ENCODE data around the gene PARVA. TPM values are rescaled to one million over a fixed set of nuclear protein-coding genes. Genes with fewer than 3 reads are reported as not detected.

Gene PARVA
- total RNA-seq, 1 donor from 2014 or later, result 15.0 TPM

- peaks cover 14% of the 10 kb centered on the region for H3K4me1 Mint-ChIP-seq (ENCODE audit: low read depth, unreplicated experiment)
- no peak overlapping the region for H3K27ac Mint-ChIP-seq (ENCODE audit: unreplicated experiment)
- peak overlapping the region; percentile 65 for H3K4me3 Mint-ChIP-seq (ENCODE audit: unreplicated experiment)
- TF ChIP-seq, protein P1, sequence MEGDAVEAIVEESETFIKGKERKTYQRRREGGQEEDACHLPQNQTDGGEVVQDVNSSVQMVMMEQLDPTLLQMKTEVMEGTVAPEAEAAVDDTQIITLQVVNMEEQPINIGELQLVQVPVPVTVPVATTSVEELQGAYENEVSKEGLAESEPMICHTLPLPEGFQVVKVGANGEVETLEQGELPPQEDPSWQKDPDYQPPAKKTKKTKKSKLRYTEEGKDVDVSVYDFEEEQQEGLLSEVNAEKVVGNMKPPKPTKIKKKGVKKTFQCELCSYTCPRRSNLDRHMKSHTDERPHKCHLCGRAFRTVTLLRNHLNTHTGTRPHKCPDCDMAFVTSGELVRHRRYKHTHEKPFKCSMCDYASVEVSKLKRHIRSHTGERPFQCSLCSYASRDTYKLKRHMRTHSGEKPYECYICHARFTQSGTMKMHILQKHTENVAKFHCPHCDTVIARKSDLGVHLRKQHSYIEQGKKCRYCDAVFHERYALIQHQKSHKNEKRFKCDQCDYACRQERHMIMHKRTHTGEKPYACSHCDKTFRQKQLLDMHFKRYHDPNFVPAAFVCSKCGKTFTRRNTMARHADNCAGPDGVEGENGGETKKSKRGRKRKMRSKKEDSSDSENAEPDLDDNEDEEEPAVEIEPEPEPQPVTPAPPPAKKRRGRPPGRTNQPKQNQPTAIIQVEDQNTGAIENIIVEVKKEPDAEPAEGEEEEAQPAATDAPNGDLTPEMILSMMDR (IDR thresholded peaks at IDR 0.05; ENCODE audit: partially characterized antibody, unreplicated experiment), result no peak
- peaks cover 2% of the 10 kb centered on the region for H3K9me3 Mint-ChIP-seq (ENCODE audit: unreplicated experiment)
- H3K36me3 Mint-ChIP-seq (ENCODE audit: unreplicated experiment), result no peaks in the 10 kb centered on the region
- peaks cover 4% of the 10 kb centered on the region for H3K27me3 Mint-ChIP-seq (ENCODE audit: unreplicated experiment)
- no peak for DNase-seq
These were observed 901 bp upstream of the PARVA start for GRCh38 chr11:12376259-12377081.

- Mint-ChIP-seq H3K27ac (ENCODE audit: unreplicated experiment) (peak overlapping the region; percentile 91), H3K4me1 (ENCODE audit: low read depth, unreplicated experiment) (peaks cover 14% of the 10 kb centered on the region), H3K36me3 (ENCODE audit: unreplicated experiment) (no peaks in the 10 kb centered on the region), H3K4me3 (ENCODE audit: unreplicated experiment) (peak overlapping the region; percentile 96), H3K27me3 (ENCODE audit: unreplicated experiment) (peaks cover 4% of the 10 kb centered on the region), H3K9me3 (ENCODE audit: unreplicated experiment) (peaks cover 2% of the 10 kb centered on the region)
- TF ChIP-seq, protein P1 (IDR thresholded peaks at IDR 0.05; ENCODE audit: partially characterized antibody, unreplicated experiment), result no peak
- peak; percentile 52 for DNase-seq
These were observed 638 bp downstream of the PARVA start for GRCh38 chr11:12377824-12378593.

DNA sequence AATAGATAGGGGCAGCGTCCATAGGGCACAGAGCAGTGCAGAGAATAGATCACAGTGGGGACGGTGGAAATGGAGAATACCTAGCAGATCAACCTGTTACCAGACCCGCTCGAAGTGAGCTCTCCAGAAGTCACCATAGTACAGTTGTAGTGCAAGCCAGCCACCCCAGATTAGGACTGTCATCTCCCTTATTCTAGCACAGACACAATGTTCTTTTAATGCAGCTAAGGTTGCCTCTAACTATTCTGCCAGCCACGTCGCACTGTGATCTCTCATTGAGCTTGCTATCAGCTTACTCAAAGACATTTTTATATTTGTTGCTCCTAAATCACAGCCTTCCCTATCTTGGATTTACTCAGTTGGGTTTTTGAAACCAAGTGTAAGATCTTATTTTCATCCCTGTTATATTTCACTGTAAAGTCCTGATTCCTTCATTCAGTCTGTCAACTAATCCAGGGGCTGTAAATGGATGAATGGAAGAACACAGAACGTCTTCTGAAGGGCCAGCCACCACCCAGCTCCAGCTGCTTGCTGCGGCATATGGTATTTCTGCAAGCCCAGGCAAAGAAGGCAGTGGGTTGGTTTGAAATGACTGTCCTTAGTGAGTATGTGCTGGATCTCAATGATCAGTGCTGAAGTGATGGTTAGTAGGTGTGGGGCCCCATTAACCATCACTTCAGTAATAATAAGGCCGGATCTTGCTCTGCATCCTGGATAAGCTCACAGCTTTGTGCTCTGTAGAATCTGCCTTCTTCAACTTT is 3.4 kb downstream of the PARVA start:
- Mint-ChIP-seq H3K27ac (ENCODE audit: unreplicated experiment) (no peak overlapping the region), H3K4me1 (ENCODE audit: low read depth, unreplicated experiment) (peaks cover 14% of the 10 kb centered on the region), H3K9me3 (ENCODE audit: unreplicated experiment) (peaks cover 4% of the 10 kb centered on the region), H3K36me3 (ENCODE audit: unreplicated experiment) (peaks cover 9% of the 10 kb centered on the region), H3K4me3 (ENCODE audit: unreplicated experiment) (no peak overlapping the region), H3K27me3 (ENCODE audit: unreplicated experiment) (peaks cover 9% of the 10 kb centered on the region)
- DNase-seq, result no peak
- TF ChIP-seq, protein P1 (IDR thresholded peaks at IDR 0.05; ENCODE audit: partially characterized antibody, unreplicated experiment), result no peak

GRCh38 chr11:12381875-12382274 is 4.5 kb downstream of the PARVA start:
- TF ChIP-seq, protein P1 (IDR thresholded peaks at IDR 0.05; ENCODE audit: partially characterized antibody, unreplicated experiment), result no peak
- Mint-ChIP-seq H3K27ac (ENCODE audit: unreplicated experiment) (no peak overlapping the region), H3K4me1 (ENCODE audit: low read depth, unreplicated experiment) (peaks cover 12% of the 10 kb centered on the region), H3K27me3 (ENCODE audit: unreplicated experiment) (peaks cover 9% of the 10 kb centered on the region), H3K4me3 (ENCODE audit: unreplicated experiment) (no peak overlapping the region), H3K9me3 (ENCODE audit: unreplicated experiment) (peaks cover 4% of the 10 kb centered on the region), H3K36me3 (ENCODE audit: unreplicated experiment) (peaks cover 9% of the 10 kb centered on the region)
- DNase-seq, result no peak
